Right atrium auricular region (tissue), 2 donors: Measurements from ENCODE around the gene TXNDC2. TPM values are rescaled to one million over a fixed set of nuclear protein-coding genes. Genes with fewer than 3 reads are reported as not detected.
A peak's percentile ranks its signal among the peaks of the same experiment; 100 is the strongest.

Experiments
- DNase-seq: peaks from one replicate; pipeline ENCODE4 v3.0.0-alpha.2; 2019; ENCODE audit warnings: low spot score
- H3K27ac ChIP-seq, 2 donors: fragments of 200-600 bp; sonication (generic); 1 replicate in 1 of 2; 2 replicates in 1 of 2; pipeline ENCODE4 v1.5.1; 2016 to 2019
- H3K27me3 ChIP-seq, 2 donors: fragments of 200-600 bp; sonication (generic); one replicate each; pipeline versions ENCODE4 v1.5.1 to v1.6.0; 2017 to 2019
- H3K36me3 ChIP-seq: fragments of 200-600 bp; sonication (generic); one replicate; pipeline ENCODE4 v1.5.1; 2016
- H3K4me1 ChIP-seq, 2 donors: fragments of 200-600 bp; sonication (generic); one replicate each; pipeline versions ENCODE4 v1.5.1 to v1.6.0; 2017 to 2019
- H3K4me3 ChIP-seq, 2 donors: fragments of 200-600 bp; sonication (generic); 1 replicate in 1 of 2; 2 replicates in 1 of 2; pipeline ENCODE4 v1.5.1; 2017 to 2019; ENCODE audit warnings: mild to moderate bottlenecking in 1 of 2, moderate library complexity in 1 of 2
- H3K9me3 ChIP-seq, 2 donors: fragments of 200-600 bp; sonication (generic); one replicate each; pipeline ENCODE4 v1.5.1; 2019
- CTCF ChIP-seq, 2 donors: fragments of 200-600 bp; sonication (generic); IDR thresholded peaks; one replicate each; pipeline ENCODE4 v1.5.1; 2019; ENCODE audit warnings: antibody characterized with exemption in 2 of 2
- total RNA-seq, 2 donors: library from RNA; depleted of rRNA; stranded (reverse); fragments of >200 nt; gene quantifications; one replicate each; pipeline ENCODE4 v1.1.0, GENCODE V29; 2016

Gene TXNDC2
- total RNA-seq, 2 donors from 2014 or later = not detected

DNA sequence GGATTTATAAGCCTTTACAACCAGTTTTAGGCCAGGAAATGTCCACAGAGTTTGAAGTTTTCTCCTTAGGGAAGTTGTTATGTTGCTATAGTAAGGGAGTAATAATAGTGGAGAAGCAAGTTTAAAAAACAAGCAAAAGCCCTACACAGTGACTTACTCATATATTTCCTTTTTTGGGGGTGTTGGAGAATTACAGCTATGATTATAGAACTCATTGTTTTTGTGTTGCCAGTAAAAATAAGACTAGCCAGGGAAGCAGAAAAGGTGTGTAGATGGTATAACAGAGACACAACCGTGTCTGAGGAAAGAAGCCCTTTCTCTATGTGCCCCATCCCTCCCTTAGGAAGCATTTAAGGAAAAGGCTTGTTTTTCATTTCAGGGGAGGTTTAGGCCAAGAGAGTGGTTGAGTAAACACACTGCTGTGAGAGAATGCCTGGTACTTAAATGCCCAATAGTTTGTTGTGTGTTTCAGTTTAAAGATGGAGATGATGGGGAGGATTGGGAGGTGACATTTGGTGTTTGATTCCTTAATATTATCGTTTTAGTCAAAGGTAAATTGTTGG, 30.4 kb downstream of the TXNDC2 start:
- Histone ChIP-seq H3K4me3 (peak overlapping the region; percentile 78 to 96), H3K27me3 (no peaks in the 10 kb centered on the region), H3K27ac (peak overlapping the region; percentile 99 to 100), H3K36me3 (no peaks in the 10 kb centered on the region), H3K9me3 (no peaks in the 10 kb centered on the region), H3K4me1 (peaks cover 0 to 63% of the 10 kb centered on the region in 2 donors)
- TF ChIP-seq CTCF (IDR thresholded peaks at IDR 0.05) = no peak
- no peak for DNase-seq

DNA sequence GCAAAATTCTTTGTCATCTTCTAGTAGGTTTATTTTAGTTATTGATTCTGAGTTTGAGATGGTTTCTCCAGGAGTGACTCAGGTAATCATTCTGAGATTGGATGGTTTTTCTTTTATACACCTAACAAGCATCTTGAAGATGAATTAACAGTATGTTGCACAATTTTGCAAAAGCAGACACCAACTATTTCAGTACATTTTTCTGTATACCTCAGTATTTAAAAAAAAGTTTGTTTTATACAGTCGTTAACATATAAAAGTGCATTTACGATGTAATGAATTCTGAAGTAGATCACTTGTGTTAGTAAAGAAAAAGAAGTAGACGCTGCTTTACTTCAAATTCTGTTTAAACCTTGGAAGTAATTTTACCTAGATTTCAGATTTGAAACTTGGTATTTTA, 31.0 kb downstream of the TXNDC2 start:
- Histone ChIP-seq H3K4me3 (no peak overlapping the region), H3K9me3 (no peaks in the 10 kb centered on the region), H3K27ac (peak overlapping the region in 1 of 2 donors; percentile 100), H3K27me3 (no peaks in the 10 kb centered on the region), H3K36me3 (no peaks in the 10 kb centered on the region), H3K4me1 (peaks cover 0 to 66% of the 10 kb centered on the region in 2 donors)
- no peak for DNase-seq
- no peak for TF ChIP-seq CTCF (IDR thresholded peaks at IDR 0.05)

DNA sequence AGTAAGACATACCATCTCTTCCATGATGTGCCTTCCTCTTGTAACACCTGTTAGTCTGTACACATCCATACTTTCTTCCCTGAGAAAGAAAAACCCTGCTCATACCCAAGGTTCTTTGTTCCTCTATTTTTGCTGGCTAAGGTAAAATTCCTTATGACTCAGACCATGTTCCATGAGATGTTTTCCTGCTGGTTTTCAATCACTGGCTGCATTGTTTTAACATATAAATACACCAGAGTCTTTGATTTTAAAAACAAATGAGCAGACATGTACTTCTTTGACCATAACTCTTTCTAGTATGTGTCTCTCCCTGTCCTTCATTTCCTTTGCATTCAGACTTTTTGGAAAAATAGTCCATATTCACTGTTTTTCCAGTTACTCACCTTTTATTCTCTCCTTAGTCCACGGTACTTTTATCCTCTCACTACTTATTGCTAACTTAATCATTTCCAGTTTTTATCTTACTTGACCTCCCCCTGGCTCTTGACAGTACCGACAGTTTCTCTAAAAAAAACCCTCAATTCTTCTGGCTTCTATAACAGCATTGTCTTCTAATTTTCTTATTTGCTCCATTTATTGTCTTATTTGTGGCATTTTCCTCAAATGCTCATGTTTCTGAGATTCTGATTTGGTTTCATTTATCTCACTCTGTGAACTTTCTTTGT, 32.4 kb downstream of the TXNDC2 start:
- Histone ChIP-seq H3K27ac (peak overlapping the region; percentile 23 to 29), H3K4me3 (no peak overlapping the region), H3K36me3 (no peaks in the 10 kb centered on the region), H3K4me1 (peaks cover 0 to 74% of the 10 kb centered on the region in 2 donors), H3K27me3 (no peaks in the 10 kb centered on the region), H3K9me3 (no peaks in the 10 kb centered on the region)
- no peak for TF ChIP-seq CTCF (IDR thresholded peaks at IDR 0.05)
- DNase-seq = no peak

GRCh38 chr18:9919564-9920232, 33.9 kb downstream of the TXNDC2 start:
- no peak overlapping the region for H3K27ac ChIP-seq
- TF ChIP-seq CTCF (IDR thresholded peaks at IDR 0.05) = no peak
- peaks cover 0 to 88% of the 10 kb centered on the region in 2 donors for H3K4me1 ChIP-seq
- no peaks in the 10 kb centered on the region for H3K36me3 ChIP-seq
- H3K9me3 ChIP-seq = no peaks in the 10 kb centered on the region
- no peaks in the 10 kb centered on the region for H3K27me3 ChIP-seq
- H3K4me3 ChIP-seq = no peak overlapping the region
- no peak for DNase-seq

GRCh38 chr18:9922592-9923311, 37.0 kb downstream of the TXNDC2 start:
- Histone ChIP-seq H3K27me3 (no peaks in the 10 kb centered on the region), H3K27ac (peak overlapping the region in 1 of 2 donors; percentile 28), H3K36me3 (no peaks in the 10 kb centered on the region), H3K9me3 (no peaks in the 10 kb centered on the region), H3K4me3 (no peak overlapping the region), H3K4me1 (peaks cover 0 to 95% of the 10 kb centered on the region in 2 donors)
- DNase-seq = no peak
- TF ChIP-seq CTCF (IDR thresholded peaks at IDR 0.05) = no peak
